Measurements from ENCODE around the gene RFK.

- TF ChIP-seq POLR2AphosphoS5 (IDR thresholded peaks at IDR 0.05) (peak in 1 of 3 donors; percentile 12), POLR2A (IDR thresholded peaks at IDR 0.05) (no peak)
Observed at GRCh38 chr9:76403352-76403751, 9.1 kb upstream of the RFK start.

Measured in transverse colon (tissue), 3 donors.